GM15510 (cell line): ENCODE measurements around the gene NDUFB1.

Experiments
- POLR2A ChIP-seq: IDR thresholded peaks from 3 replicates; pipeline ENCODE4 v1.6.1; 2011; ENCODE audit warnings: borderline replicate concordance; ENCODE audit not compliant: insufficient read length; ENCODE audit errors: extremely low read depth

The NDUFB1 gene

GRCh38 chr14:92121670-92122350 lies at the start of gene NDUFB1, which contains the start of gene CPSF2:
Gene NDUFB1 (minus strand): TSS chr14:92121706. CDS start chr14:92117637, 4,069 bp downstream.
Gene CPSF2 (plus strand): TSS chr14:92121969. CDS start chr14:92130985, 9,016 bp downstream.
- peak; percentile 95 for TF ChIP-seq POLR2A

GRCh38 chr14:92164958-92165357 lies 43.5 kb upstream of the NDUFB1 start:
- TF ChIP-seq POLR2A: no peak

GRCh38 chr14:92161521-92161920 lies 40.0 kb upstream of the NDUFB1 start:
- TF ChIP-seq POLR2A: no peak

- TF ChIP-seq POLR2A: no peak
These were observed 39.1 kb upstream of the NDUFB1 start for GRCh38 chr14:92160619-92161018.

- TF ChIP-seq POLR2A: no peak
These were observed 32.9 kb upstream of the NDUFB1 start for GRCh38 chr14:92154283-92154942.

GRCh38 chr14:92153581-92153980 lies 32.1 kb upstream of the NDUFB1 start:
- TF ChIP-seq POLR2A: no peak

- no peak for TF ChIP-seq POLR2A
These were observed 23.2 kb upstream of the NDUFB1 start for GRCh38 chr14:92144708-92145107.

- no peak for TF ChIP-seq POLR2A
These were observed 22.5 kb upstream of the NDUFB1 start for GRCh38 chr14:92143962-92144361.

- TF ChIP-seq POLR2A: no peak
These were observed 21.8 kb upstream of the NDUFB1 start for GRCh38 chr14:92143309-92143708.

- TF ChIP-seq POLR2A: no peak
These were observed 13.8 kb upstream of the NDUFB1 start for GRCh38 chr14:92135269-92135668.

- no peak for TF ChIP-seq POLR2A
These were observed 12.9 kb upstream of the NDUFB1 start for GRCh38 chr14:92134456-92134855.

- TF ChIP-seq POLR2A: no peak
These were observed 1.3 kb upstream of the NDUFB1 start for GRCh38 chr14:92122761-92123160.

GRCh38 chr14:92122351-92122677 lies 808 bp upstream of the NDUFB1 start:
- TF ChIP-seq POLR2A: no peak

- no peak for TF ChIP-seq POLR2A
These were observed 268 bp downstream of the NDUFB1 start for GRCh38 chr14:92121207-92121669.

GRCh38 chr14:92109490-92109889 lies 12.0 kb downstream of the NDUFB1 start:
- no peak for TF ChIP-seq POLR2A

- TF ChIP-seq POLR2A: no peak
These were observed 12.9 kb downstream of the NDUFB1 start for GRCh38 chr14:92108345-92109254.
